NCI-H69 (cell line): Measurements from ENCODE around the gene AP2S1.
"Not testable (repeated sequence)": the region's sequence is repeated elsewhere in the genome, so short reads cannot be mapped to it uniquely, and the experiment has no call there.

Experiments used
- DNase-seq: peaks from one replicate; lab custom pipeline; 2025; lab: John Stamatoyannopoulos, UW

AP2S1 gene

GRCh38 chr19:46804432-46804831 is 46.2 kb downstream of the AP2S1 start:
- not testable (repeated sequence) for DNase-seq

- no peak for DNase-seq
These were observed 47.1 kb downstream of the AP2S1 start for GRCh38 chr19:46803555-46803954.

- DNase-seq: no peak
These were observed 48.5 kb downstream of the AP2S1 start for GRCh38 chr19:46802152-46802551.

GRCh38 chr19:46798713-46799112 is 51.9 kb downstream of the AP2S1 start:
- no peak for DNase-seq

- DNase-seq: no peak
These were observed 52.8 kb downstream of the AP2S1 start for GRCh38 chr19:46797881-46798280.

- DNase-seq: peak; percentile 20
These were observed 58.7 kb downstream of the AP2S1 start for GRCh38 chr19:46791944-46792343.

- DNase-seq: no peak
These were observed 61.3 kb downstream of the AP2S1 start for GRCh38 chr19:46789371-46789770.

GRCh38 chr19:46788968-46789338 is 61.7 kb downstream of the AP2S1 start:
- no peak for DNase-seq

GRCh38 chr19:46788262-46788967 is 62.2 kb downstream of the AP2S1 start, which contains the start of gene SLC1A5:
Gene SLC1A5, minus strand, starts transcription at chr19:46788594. Its CDS starts 629 bp downstream, at chr19:46787965.
- peak; percentile 93 for DNase-seq
